H9 (cell line): ENCODE measurements around the gene DHH. TPM values are rescaled to one million over a fixed set of nuclear protein-coding genes. Genes with fewer than 3 reads are reported as not detected.
"Not testable (repeated sequence)": the region's sequence is repeated elsewhere in the genome, so short reads cannot be mapped to it uniquely, and the experiment has no call there.

ENCODE experiments used
- DNase-seq: peaks from one replicate; pipeline ENCODE4 v3.0.0-alpha.2; 2017
- H2AFZ ChIP-seq: one replicate; pipeline ENCODE4 v1.6.1; 2013; ENCODE audit warnings: mild to moderate bottlenecking, low read length, control low read depth, moderate library complexity
- H2AK5ac ChIP-seq: 2 replicates; pipeline ENCODE4 v1.6.1; 2013; ENCODE audit warnings: low read length, control low read depth, mixed read lengths; ENCODE audit not compliant: insufficient read length
- H2BK120ac ChIP-seq: one replicate; pipeline ENCODE4 v1.6.1; 2013; ENCODE audit warnings: low read depth, mild to moderate bottlenecking, low read length, control low read depth, inconsistent platforms; ENCODE audit not compliant: poor library complexity, severe bottlenecking
- H2BK12ac ChIP-seq: 2 replicates; pipeline ENCODE4 v1.6.1; 2013; ENCODE audit warnings: low read length, control low read depth, mixed read lengths, low read depth; ENCODE audit not compliant: insufficient read length
- H2BK15ac ChIP-seq: 2 replicates; pipeline ENCODE4 v1.6.1; 2013; ENCODE audit warnings: low read depth, low read length, control low read depth
- H2BK20ac ChIP-seq: one replicate; pipeline ENCODE4 v1.6.1; 2013; ENCODE audit warnings: low read depth, mild to moderate bottlenecking, low read length, control low read depth, inconsistent platforms; ENCODE audit not compliant: poor library complexity, severe bottlenecking
- H2BK5ac ChIP-seq: 2 replicates; pipeline ENCODE4 v1.6.1; 2013; ENCODE audit warnings: low read length, control low read depth, mixed read lengths; ENCODE audit not compliant: insufficient read length
- H3K14ac ChIP-seq: 2 replicates; pipeline ENCODE4 v1.6.1; 2013; ENCODE audit warnings: low read length, control low read depth; ENCODE audit not compliant: insufficient read depth
- H3K18ac ChIP-seq: 2 replicates; pipeline ENCODE4 v1.6.1; 2013; ENCODE audit warnings: low read depth, mild to moderate bottlenecking, mixed read lengths, low read length, control low read depth; ENCODE audit not compliant: insufficient read length
- H3K23ac ChIP-seq: 2 replicates; pipeline ENCODE4 v1.6.1; 2013; ENCODE audit warnings: low read length, control low read depth, mixed read lengths, low read depth; ENCODE audit not compliant: insufficient read length
- H3K23me2 ChIP-seq: 2 replicates; pipeline ENCODE4 v1.6.1; 2013; ENCODE audit warnings: low read depth, mild to moderate bottlenecking, mixed read lengths, low read length, control low read depth; ENCODE audit not compliant: insufficient read length, poor library complexity, severe bottlenecking
- H3K27ac ChIP-seq: 2 replicates; pipeline ENCODE4 v1.5.1; 2013; ENCODE audit warnings: low read length, control low read depth, mixed read lengths, low read depth; ENCODE audit not compliant: insufficient read length
- H3K27me3 ChIP-seq: 2 replicates; pipeline ENCODE4 v1.6.1; 2013; ENCODE audit warnings: low read length, control low read depth, inconsistent platforms; ENCODE audit not compliant: insufficient read depth
- H3K4ac ChIP-seq: 2 replicates; pipeline ENCODE4 v1.6.1; 2013; ENCODE audit warnings: low read depth, mild to moderate bottlenecking, control low read depth, inconsistent platforms, low read length, moderate library complexity
- H3K4me1 ChIP-seq: 2 replicates; pipeline ENCODE4 v1.6.1; 2013; ENCODE audit warnings: low read length, control low read depth, inconsistent platforms; ENCODE audit not compliant: insufficient read depth
- H3K4me2 ChIP-seq: 2 replicates; pipeline ENCODE4 v1.6.1; 2013; ENCODE audit warnings: low read length, control low read depth, mixed read lengths; ENCODE audit not compliant: insufficient read length, insufficient read depth
- H3K56ac ChIP-seq: 2 replicates; pipeline ENCODE4 v1.6.1; 2013; ENCODE audit warnings: low read depth, mild to moderate bottlenecking, mixed read lengths, low read length, control low read depth; ENCODE audit not compliant: insufficient read length
- H3K79me1 ChIP-seq: 2 replicates; pipeline ENCODE4 v1.6.1; 2013; ENCODE audit warnings: low read depth, mild to moderate bottlenecking, moderate library complexity, low read length, control low read depth, inconsistent platforms; ENCODE audit not compliant: insufficient read depth, poor library complexity, severe bottlenecking
- H3K79me2 ChIP-seq: 2 replicates; pipeline ENCODE4 v1.6.1; 2013; ENCODE audit warnings: low read length, control low read depth, inconsistent platforms; ENCODE audit not compliant: insufficient read depth
- H3K9ac ChIP-seq: 2 replicates; pipeline ENCODE4 v1.6.1; 2013; ENCODE audit warnings: low read length, control low read depth, mixed read lengths; ENCODE audit not compliant: insufficient read length; ENCODE audit errors: extremely low read depth
- H3K9me3 ChIP-seq: one replicate; pipeline ENCODE4 v1.6.1; 2013; ENCODE audit warnings: low read depth, low read length, inconsistent platforms; ENCODE audit not compliant: control insufficient read depth
- H3T11ph ChIP-seq: one replicate; pipeline ENCODE4 v1.6.1; 2013; ENCODE audit warnings: mild to moderate bottlenecking, low read length, control low read depth, inconsistent platforms
- H4K20me1 ChIP-seq: one replicate; pipeline ENCODE4 v1.6.1; 2013; ENCODE audit not compliant: control insufficient read depth, insufficient read length, insufficient read depth
- H4K5ac ChIP-seq: 2 replicates; pipeline ENCODE4 v1.6.1; 2013; ENCODE audit warnings: low read depth, mild to moderate bottlenecking, mixed read lengths, low read length, control low read depth; ENCODE audit not compliant: insufficient read length
- H4K8ac ChIP-seq: replicated peaks from 2 replicates; pipeline ENCODE4 v1.6.1; 2013; ENCODE audit warnings: low read length, control low read depth, mixed read lengths, low read depth; ENCODE audit not compliant: insufficient read length
- H4K91ac ChIP-seq: 2 replicates; pipeline ENCODE4 v1.6.1; 2013; ENCODE audit warnings: low read depth, mild to moderate bottlenecking, moderate library complexity, mixed read lengths, low read length, control low read depth; ENCODE audit not compliant: insufficient read length
- H3K27ac Mint-ChIP-seq, 3 experiments: 2 replicates in 2 of 3; 3 replicates in 1 of 3; pipeline ENCODE4 v1.8.0; 2020 to 2021; ENCODE audit warnings: mixed read lengths in 3 of 3, mild to moderate bottlenecking in 1 of 3, moderate library complexity in 1 of 3
- H3K27me3 Mint-ChIP-seq: 2 replicates; pipeline ENCODE4 v1.8.0; 2021; ENCODE audit warnings: low read depth, mild to moderate bottlenecking, moderate library complexity, mixed read lengths
- H3K36me3 Mint-ChIP-seq, 3 experiments: 2 replicates in 2 of 3; 3 replicates in 1 of 3; pipeline ENCODE4 v1.8.0; 2020 to 2021; ENCODE audit warnings: low read depth in 3 of 3, mixed read lengths in 3 of 3; ENCODE audit not compliant: insufficient read depth in 1 of 3
- H3K4me1 Mint-ChIP-seq, 2 experiments: 2 replicates each; pipeline ENCODE4 v1.8.0; 2020; ENCODE audit warnings: mixed read lengths in 2 of 2
- H3K4me3 Mint-ChIP-seq, 2 experiments: 2 replicates in 1 of 2; 3 replicates in 1 of 2; pipeline ENCODE4 v1.8.0; 2020 to 2021; ENCODE audit warnings: mild to moderate bottlenecking in 2 of 2, mixed read lengths in 2 of 2, moderate library complexity in 1 of 2
- H3K9me3 Mint-ChIP-seq, 2 experiments: 2 replicates in 1 of 2; 3 replicates in 1 of 2; pipeline ENCODE4 v1.8.0; 2020; ENCODE audit warnings: mild to moderate bottlenecking in 2 of 2, mixed read lengths in 2 of 2, moderate library complexity in 1 of 2
- CTCF ChIP-seq: fragments of 200-600 bp; sonication (generic); conservative IDR thresholded peaks from 3 replicates; pipeline ENCODE4 v1.8.0; 2021; ENCODE audit warnings: antibody characterized with exemption, mild to moderate bottlenecking
- WGBS: extraction: QIAGEN DNeasy Blood & Tissue Kit; methylation state at CpG from one replicate; pipeline ENCODE4 v1.1.7; 2013; ENCODE audit warnings: missing lambda C conversion rate, low lambda C conversion rate, mixed read lengths; ENCODE audit not compliant: insufficient read length; ENCODE audit errors: extremely low coverage; 5-methylcytosine and 5-hydroxymethylcytosine counted together
- total RNA-seq: library from RNA; stranded (reverse); gene quantifications from 2 replicates; pipeline ENCODE4 v1.2.1, GENCODE V29; 2021

Gene DHH
- total RNA-seq, 1 experiment from 2014 or later, result 0.20 TPM

DNA sequence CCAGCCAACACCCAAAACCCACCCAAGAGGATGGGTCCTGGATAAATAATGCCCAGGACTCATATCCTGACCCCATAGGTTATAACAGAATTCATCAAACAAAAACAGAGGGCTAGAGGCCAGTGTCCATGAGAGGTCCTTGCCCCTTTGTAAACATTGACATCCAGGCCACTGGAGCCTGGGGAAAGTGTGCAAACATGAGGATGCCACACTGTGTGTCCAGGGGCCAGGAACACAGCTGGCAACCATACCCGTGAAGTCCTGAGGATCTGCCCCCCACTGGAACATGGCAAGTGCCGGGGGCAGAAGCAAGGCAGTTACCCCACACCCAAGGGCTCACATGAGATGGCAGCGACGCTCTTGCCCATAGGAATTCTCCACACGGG, 29.8 kb downstream of the DHH start:
- no peak for TF ChIP-seq CTCF
- no peak overlapping the region for H4K8ac ChIP-seq
- no peak overlapping the region for H2BK120ac ChIP-seq
- no peak overlapping the region for H3K4me3 Mint-ChIP-seq
- no peak overlapping the region for H4K91ac ChIP-seq
- no peak overlapping the region for H3K27ac Mint-ChIP-seq
- peaks cover 26 to 30% of the 10 kb centered on the region in 2 experiments for H3K4me1 Mint-ChIP-seq
- no peak overlapping the region for H3T11ph ChIP-seq
- no peak overlapping the region for H2BK5ac ChIP-seq
- H3K4me1 ChIP-seq, result no peaks in the 10 kb centered on the region
- H3K23ac ChIP-seq, result no peak overlapping the region
- peaks cover 11% of the 10 kb centered on the region for H3K23me2 ChIP-seq
- H3K9me3 ChIP-seq, result no peaks in the 10 kb centered on the region
- H2BK15ac ChIP-seq, result no peak overlapping the region
- no peak overlapping the region for H2AFZ ChIP-seq
- no peak overlapping the region for H3K9ac ChIP-seq
- H3K9me3 Mint-ChIP-seq, result no peaks in the 10 kb centered on the region
- peaks cover under 1% of the 10 kb centered on the region; the same call in 1 of the 2 replicates for H3K79me2 ChIP-seq
- no CpG with 5 or more reads among the region's 5 CpGs for WGBS
- no peaks in the 10 kb centered on the region for H3K27me3 ChIP-seq
- H3K56ac ChIP-seq, result no peak overlapping the region
- H2BK20ac ChIP-seq, result no peak overlapping the region
- no peak overlapping the region for H2AK5ac ChIP-seq
- no peaks in the 10 kb centered on the region for H3K79me1 ChIP-seq
- peaks cover 0 to 3% (median 2%) of the 10 kb centered on the region in 3 experiments; a peak in 3 of 7 replicates for H3K36me3 Mint-ChIP-seq
- H3K4me2 ChIP-seq, result no peak overlapping the region
- no peak overlapping the region for H3K14ac ChIP-seq
- no peak for DNase-seq
- H4K5ac ChIP-seq, result no peak overlapping the region
- no peak overlapping the region for H2BK12ac ChIP-seq
- peaks cover 19% of the 10 kb centered on the region for H3K27me3 Mint-ChIP-seq
- H3K18ac ChIP-seq, result no peak overlapping the region
- no peak overlapping the region for H3K4ac ChIP-seq
- H3K27ac ChIP-seq, result no peak overlapping the region
- no peaks in the 10 kb centered on the region for H4K20me1 ChIP-seq

- not testable (repeated sequence) for H3K14ac ChIP-seq, H3K4ac ChIP-seq, H3K27me3 ChIP-seq, H3K27ac Mint-ChIP-seq, H3K56ac ChIP-seq, H2BK15ac ChIP-seq, H2BK120ac ChIP-seq, H4K5ac ChIP-seq, H2AK5ac ChIP-seq, H3K27ac ChIP-seq, H3T11ph ChIP-seq, H4K8ac ChIP-seq, H4K91ac ChIP-seq, H4K20me1 ChIP-seq, H2BK20ac ChIP-seq, H3K9ac ChIP-seq, DNase-seq, H2BK5ac ChIP-seq, H3K4me2 ChIP-seq, H2BK12ac ChIP-seq, H3K23ac ChIP-seq, H3K9me3 Mint-ChIP-seq, H2AFZ ChIP-seq, H3K18ac ChIP-seq, H3K9me3 ChIP-seq, H3K36me3 Mint-ChIP-seq, H3K4me1 ChIP-seq, H3K27me3 Mint-ChIP-seq
- peaks cover 38 to 46% of the 10 kb centered on the region in 2 experiments for H3K4me1 Mint-ChIP-seq
- H3K79me2 ChIP-seq, result peaks cover 28% of the 10 kb centered on the region
- peaks cover 14% of the 10 kb centered on the region for H3K79me1 ChIP-seq
- peak overlapping the region; percentile 94 to 97; a peak in 3 of 5 replicates for H3K4me3 Mint-ChIP-seq
- no CpG with 5 or more reads among the region's 17 CpGs for WGBS
- H3K23me2 ChIP-seq, result peaks cover 24% of the 10 kb centered on the region
These were observed 32.7 kb downstream of the DHH start for GRCh38 chr12:49061916-49062315.
